ENCODE results near the gene GDF11.
"Not testable (repeated sequence)": the region's sequence is repeated elsewhere in the genome, so short reads cannot be mapped to it uniquely, and the experiment has no call there.

Gene GDF11

GRCh38 chr12:55743406-55744339 lies 751 bp downstream of the GDF11 start:
- peak; percentile 34 for DNase-seq

DNA sequence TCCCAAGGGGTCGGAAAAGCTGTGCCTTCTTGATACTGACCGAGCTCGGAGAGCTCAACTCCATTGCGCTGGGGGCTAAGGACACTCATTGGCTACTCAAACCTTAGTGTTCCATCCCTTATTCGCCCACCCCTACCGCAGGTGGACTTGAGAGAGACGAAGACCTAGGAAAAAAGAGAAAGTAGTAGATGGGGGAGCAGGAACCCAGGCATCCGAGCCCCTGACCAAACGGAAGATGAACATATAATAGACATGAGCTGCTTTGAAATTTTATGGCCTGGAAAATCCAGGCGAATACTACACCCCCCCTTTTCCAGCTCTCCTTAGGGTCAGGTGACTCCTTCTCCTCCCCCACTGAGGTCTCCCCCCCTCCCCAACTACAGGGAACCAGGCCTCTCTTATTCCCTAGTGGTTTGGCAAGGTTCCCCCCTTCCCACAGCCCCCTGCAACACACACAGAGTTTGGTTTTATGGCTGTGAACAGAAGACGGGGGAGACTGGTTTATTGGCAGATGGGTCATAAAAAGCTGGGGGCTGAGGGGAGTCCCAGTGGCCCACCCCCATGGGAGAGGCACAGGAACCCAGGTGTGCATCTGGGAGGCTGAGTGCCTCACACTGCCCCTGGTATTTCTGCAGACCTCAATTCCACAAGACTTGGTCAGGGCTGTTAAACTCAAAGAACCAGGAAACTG lies 1.6 kb downstream of the GDF11 start:
- DNase-seq, result no peak

GRCh38 chr12:55745361-55746173 lies 2.6 kb downstream of the GDF11 start:
- no peak for DNase-seq

DNA sequence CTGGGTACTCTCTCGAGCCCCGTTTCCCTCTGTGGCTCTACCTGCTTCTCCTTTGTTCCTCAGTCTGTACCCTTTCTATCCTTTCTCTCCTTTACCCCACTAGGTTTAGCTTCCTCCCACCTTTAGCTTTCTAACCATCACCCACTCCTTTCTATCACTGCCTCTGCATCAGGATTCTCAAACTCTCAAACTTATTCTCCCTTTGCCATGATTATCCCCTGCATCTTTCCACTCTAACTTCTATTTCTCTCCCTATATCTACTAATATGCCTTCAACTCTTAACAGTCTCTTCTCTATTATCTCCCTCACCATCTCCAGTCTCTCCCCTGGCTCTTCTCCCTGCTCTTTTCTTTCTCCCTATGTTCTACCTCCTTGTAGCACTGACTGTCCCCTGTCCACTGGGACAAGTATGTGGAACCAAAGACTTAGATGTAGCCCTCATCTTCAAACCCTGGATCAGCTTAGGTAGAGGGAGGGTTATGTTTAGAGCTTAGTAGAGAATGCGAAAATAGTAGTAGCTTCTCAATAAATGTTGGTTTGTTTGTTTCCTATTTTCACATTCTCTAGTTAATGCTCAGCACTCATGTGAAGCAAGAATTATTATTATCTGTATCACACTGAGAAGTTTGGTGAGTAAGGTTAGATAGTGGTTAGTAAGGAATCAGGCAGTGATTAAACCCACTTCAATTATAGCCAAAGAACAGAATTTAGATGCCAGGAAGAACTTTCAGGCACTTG lies 3.4 kb downstream of the GDF11 start:
- DNase-seq, result no peak

DNA sequence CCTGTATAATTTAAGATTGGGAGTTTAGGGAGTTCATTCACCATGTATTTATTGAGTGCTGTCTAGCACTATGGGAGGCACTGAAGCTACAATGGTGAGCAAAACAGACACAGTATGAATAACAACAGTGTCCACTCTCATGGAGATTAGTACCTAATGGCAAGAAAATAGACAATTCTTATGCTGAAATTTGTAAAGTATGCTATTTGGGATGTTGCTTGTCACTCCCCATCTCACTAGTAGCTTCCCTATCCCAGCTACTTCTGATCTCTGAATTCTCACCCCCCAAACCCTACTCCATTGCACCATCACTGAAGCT lies 4.0 kb downstream of the GDF11 start:
- DNase-seq, result no peak

DNA sequence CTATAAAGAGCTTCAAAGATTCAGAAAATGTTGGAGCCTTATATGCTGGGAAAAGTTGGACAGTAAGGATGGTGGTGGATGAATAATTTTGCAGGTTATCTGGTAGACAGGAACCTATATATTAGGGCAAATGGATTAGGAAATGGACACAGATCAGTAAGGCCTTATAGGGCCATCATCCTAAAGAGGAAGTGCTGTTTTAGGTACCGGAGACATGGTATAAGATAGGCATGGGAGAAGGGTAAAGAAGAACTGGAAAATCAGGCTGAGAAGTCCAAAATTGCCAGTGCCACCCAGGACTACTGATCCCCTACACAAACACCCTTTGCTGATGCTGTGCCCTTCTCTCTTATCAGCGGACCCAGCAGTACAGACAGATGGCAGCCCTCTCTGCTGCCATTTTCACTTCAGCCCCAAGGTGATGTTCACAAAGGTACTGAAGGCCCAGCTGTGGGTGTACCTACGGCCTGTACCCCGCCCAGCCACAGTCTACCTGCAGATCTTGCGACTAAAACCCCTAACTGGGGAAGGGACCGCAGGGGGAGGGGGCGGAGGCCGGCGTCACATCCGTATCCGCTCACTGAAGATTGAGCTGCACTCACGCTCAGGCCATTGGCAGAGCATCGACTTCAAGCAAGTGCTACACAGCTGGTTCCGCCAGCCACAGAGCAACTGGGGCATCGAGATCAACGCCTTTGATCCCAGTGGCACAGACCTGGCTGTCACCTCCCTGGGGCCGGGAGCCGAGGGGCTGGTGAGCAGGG lies 5.5 kb downstream of the GDF11 start:
- DNase-seq, result no peak

- no peak for DNase-seq
Observed at GRCh38 chr12:55755246-55755645, 12.3 kb downstream of the GDF11 start.

- no peak for DNase-seq
Observed at GRCh38 chr12:55757701-55758100, 14.8 kb downstream of the GDF11 start.

GRCh38 chr12:55758575-55758974 lies 15.7 kb downstream of the GDF11 start:
- not testable (repeated sequence) for DNase-seq

- no peak for DNase-seq
Observed at GRCh38 chr12:55760663-55761062, 17.7 kb downstream of the GDF11 start.

DNA sequence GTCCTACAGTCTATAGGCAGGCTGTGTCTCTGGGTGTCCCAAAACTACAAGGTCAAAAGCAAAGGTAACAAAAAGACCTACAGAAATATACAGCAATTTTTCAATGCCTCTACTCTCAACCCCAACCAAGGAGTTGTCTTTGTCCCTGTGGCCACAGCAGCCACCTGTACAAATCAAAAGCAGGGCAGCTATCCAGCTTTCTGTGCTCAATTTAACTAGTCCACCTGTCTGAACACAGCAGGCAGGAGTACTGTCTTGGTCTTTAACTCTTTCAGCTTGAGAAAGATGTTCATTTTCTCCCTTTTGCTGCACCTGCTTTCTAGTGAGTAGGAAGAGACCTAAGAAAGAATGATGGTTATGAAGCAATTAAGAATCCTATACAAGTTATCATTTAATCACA lies 19.7 kb downstream of the GDF11 start:
- DNase-seq, result no peak

GRCh38 chr12:55765736-55766290 lies 22.9 kb downstream of the GDF11 start:
- no peak for DNase-seq

- no peak for DNase-seq
Observed at GRCh38 chr12:55767156-55767555, 24.2 kb downstream of the GDF11 start.

DNA sequence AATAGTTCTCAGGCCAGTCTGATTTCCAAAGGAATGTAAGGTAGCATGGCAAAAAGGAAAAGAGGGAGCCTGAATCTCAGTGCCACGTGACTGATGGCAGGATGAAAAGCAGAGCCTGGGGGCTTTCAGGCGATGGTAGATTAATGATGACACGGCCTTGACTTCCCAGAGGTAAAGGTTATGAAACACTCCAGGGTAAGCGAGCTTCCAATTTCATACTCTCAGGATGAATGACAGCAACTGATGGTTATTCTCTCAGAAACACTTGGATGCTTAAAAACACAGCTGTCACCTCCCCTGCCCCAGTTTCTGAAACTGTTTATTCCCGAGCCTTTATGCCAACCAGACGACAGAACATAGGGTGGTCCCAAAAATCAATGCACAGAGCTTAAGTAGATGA lies 28.8 kb downstream of the GDF11 start:
- no peak for DNase-seq

DNA sequence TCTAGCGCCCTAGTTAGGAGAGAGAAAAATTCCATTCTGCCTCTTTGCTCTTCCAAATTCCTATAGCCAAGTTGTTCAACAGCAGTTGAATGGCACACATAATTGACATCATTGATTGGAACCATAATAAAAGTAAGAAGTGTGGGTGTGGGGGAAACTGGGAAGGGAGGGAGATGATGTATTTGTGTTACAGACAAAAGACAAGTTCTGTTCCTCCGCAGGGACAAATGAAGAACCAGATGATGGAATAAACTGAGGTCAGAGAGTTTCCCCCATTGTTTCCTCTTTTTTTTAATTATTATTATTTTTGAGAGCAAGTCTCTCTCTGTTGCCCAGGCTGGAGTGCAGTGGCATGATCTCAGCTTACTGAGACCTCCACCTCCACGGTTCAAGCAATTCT lies 34.9 kb downstream of the GDF11 start:
- DNase-seq, result no peak

DNA sequence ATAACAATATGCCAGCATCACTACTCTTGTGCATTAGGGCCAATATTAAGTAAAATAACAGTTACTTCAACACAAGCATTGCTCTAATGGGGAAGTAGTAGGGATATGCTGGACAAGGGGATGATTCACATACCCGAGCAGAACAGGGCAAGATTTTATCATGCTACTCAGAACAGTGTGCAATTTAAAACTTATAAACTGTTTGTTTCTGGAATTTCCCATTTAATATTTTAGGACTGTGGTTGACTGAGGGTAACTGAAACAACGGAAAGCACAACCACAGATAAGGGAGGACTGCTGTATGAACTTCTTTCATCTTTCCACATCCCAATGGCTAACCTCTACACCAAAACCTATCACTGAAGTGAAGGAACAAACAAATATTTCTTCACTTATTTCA lies 37.8 kb downstream of the GDF11 start:
- DNase-seq, result no peak

DNA sequence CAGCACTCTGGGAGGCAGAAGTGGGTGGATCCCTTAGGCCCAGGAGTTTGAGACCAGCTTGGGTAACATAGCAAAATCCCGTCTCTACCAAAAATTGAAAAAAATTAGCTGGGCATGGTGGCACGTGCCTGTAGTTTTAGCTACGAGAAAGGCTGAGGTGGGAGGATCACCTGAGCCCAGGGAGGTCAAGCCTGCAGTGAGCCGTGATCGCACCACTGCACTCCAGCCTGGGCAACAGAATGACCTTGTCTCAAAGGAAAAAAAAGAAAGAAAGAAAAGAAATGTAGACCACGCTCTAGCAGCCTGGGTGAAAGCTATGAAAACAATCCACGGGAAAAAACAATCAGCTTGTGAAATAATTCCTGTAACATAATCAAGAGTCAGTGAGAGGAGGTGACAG lies 45.6 kb downstream of the GDF11 start:
- no peak for DNase-seq

GRCh38 chr12:55789171-55789570 lies 46.2 kb downstream of the GDF11 start:
- no peak for DNase-seq

DNA sequence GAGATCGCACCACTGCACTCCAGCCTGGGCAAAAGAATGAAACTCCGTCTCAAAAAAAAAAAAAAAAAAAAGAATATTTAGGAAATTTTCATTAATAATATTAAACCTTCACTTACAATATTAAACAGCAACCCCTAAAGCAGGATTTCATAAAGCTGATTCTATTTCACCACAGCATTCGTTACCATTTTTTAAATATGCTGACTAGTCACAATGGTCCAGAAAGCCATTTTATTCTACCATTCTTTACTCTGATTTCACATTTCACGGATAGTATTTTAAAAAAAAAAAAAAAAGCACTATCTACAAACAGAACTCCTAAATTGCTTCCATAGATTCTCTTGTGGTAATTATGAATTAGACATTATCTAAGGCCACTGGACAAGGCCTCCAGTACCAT lies 47.0 kb downstream of the GDF11 start:
- DNase-seq, result no peak

DNA sequence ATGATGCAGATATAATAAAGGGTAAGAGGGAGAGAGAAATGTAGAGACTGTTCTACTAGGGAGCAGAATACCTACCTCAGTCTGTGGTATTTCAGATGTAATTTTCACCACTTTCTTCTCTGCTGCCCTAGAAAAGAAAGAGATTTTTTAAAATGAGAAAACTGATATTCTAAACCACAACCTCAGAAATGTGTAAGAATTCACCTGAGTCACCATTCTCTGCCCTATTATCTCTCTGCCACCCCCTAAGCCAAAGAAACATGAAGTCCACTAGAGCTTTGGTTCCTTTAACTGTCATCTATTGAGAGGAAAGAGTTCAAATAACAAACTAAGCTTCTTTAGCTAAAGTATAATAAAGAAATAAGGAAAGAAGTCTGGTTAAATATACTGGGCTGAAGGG lies 53.0 kb downstream of the GDF11 start:
- no peak for DNase-seq

DNA sequence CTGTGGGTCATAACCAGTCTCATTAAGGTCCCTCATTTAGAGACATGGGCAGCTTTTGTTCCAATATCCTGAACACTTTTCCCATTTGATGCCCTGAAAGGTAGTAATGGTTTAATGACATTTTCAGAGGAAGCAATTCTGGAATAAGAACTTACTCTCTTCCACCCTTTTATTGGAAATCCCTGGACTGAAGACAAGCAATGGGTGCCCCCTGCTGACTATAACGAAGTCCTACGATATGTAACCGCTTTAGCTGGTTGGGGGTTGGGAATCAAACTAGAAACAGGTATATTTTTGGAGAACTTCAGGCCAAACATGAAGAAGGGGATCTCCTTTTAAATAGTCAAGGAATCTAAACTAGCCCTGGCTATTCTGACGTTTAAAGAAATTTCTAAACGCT lies 54.1 kb downstream of the GDF11 start:
- no peak for DNase-seq

GRCh38 chr12:55797550-55797949 lies 54.6 kb downstream of the GDF11 start:
- no peak for DNase-seq

All from stimulated activated CD4-positive, alpha-beta T cell treated with anti-CD3 and anti-CD28 coated beads, Interleukin-12 subunit alpha, Interleukin-12 subunit beta, amount 100 ng/mL, for 4 hours (primary cell).